Activated CD8-positive, alpha-beta memory T cell treated with anti-CD3 and anti-CD28 coated beads for 48 hours (primary cell): ENCODE measurements around the gene MLEC.

Experiments
- DNase-seq, 3 experiments: peaks; one replicate each; pipeline ENCODE4 v3.0.0-alpha.2; 2020; ENCODE audit warnings: low read depth in 2 of 3, low spot score in 2 of 3

The MLEC gene

GRCh38 chr12:120686690-120687577 is at the start of gene MLEC:
TSS of gene MLEC (plus strand) at chr12:120687149. CDS start at chr12:120687297, 148 bp downstream.
- peak; percentile 96 to 100 (median 98) for DNase-seq

GRCh38 chr12:120639771-120640721 is 46.9 kb upstream of the MLEC start, which contains the start of gene CABP1:
TSS of gene CABP1 (plus strand) at chr12:120640626. CDS start at chr12:120640686, 60 bp downstream.
- DNase-seq: peak; percentile 30 to 44 (median 35)

DNA sequence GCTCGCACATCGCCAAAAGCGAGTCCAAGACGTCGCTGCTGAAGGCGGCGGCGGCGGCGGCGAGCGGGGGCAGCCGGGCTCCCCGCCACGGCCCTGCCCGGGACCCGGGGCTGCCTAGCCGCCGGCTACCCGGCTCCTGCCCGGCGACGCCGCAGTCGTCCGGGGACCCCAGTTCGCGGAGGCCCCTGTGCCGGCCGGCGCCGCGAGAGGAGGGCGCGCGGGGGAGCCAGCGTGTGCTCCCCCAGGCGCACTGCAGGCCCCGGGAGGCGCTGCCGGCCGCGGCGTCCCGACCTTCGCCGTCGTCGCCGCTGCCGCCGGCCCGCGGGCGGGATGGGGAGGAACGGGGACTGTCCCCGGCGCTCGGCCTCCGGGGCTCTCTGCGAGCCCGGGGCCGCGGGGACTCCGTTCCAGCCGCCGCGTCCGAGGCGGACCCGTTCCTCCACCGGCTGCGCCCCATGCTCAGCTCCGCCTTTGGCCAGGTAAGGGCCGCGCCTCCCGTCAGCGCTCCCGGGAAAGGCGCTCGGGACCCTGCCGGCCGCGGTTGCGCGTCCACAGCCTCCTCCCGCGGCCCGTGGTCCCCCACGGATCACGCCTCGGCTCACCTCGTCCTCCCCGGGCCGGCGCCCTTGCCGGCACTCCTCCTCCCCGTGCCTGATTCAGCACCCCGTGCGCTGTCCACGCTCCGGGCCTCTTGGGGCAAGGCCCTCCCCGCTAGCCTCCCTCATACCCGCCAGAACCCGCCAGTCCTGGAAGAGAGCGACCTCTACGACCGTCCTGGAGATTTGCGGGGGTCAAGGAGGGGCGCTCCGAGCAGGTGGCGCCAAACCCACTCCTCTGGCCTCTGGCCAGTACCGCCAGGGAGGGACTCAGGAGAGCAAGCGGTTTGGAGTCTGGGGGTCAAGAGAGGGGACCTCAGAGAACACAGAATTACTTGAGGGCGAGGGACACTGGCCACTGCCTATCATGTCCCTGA is 45.8 kb upstream of the MLEC start:
- DNase-seq: no peak

- no peak for DNase-seq
These were observed 44.8 kb upstream of the MLEC start for GRCh38 chr12:120642121-120642520.

- no peak for DNase-seq
These were observed 44.1 kb upstream of the MLEC start for GRCh38 chr12:120642826-120643225.

- no peak for DNase-seq
These were observed 43.4 kb upstream of the MLEC start for GRCh38 chr12:120643574-120643973.

GRCh38 chr12:120646044-120646443 is 40.9 kb upstream of the MLEC start:
- DNase-seq: no peak

DNA sequence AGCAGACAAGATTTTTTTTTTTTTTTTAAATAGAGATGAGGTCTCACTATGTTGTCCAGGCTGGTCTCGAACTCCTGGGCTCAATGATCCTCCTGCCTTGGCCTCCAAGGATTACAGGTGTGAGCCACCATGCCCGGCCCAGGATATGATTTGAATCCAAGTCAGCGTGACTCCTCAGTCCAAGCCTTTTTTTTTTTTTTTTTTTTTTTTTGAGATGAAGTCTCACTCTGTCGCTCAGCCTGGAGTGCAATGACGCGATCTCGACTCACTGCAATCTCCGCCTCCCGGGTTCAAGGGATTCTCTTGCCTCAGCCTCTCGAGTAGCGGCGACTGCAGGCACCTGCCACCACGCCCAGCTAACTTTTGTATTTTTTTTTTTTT is 39.6 kb upstream of the MLEC start:
- no peak for DNase-seq

DNA sequence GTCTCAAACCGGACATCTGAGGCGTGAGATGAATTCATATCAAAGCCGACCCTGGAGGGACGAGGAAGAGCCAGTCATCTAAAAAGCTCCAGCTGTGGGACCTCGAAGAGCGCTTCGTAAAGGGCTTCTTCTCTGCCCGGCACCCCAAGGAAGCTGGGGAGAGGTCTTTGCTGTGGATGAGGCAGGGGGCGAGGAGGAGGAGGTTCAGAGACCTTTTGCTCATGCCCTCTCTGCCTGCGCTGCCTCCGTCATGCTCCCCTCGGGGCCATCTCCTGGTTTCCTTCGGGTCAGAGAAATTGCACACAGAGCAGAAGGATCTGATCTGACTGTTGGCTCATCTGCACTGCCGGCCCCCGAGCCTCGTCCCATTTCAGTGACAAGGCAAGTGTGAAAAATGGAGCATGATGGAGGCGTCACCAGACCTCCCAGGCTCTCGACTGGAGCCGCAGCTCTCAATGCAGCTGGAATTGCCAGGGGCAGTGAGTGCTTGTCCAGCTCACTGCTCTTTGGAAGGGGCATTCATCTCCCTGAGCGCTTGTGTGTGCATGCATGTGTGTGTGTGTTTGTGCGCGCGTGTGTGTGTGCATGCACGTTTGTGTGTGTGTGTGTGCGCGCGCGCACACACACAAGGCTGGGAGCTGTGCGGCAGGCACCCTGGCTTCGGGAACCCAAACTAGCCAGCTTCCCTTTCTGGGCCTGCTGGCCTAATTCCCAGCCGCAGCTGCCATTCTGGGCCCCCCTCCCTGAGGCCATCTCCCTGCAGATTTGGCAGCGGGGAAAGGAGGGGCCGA is 37.3 kb upstream of the MLEC start:
- no peak for DNase-seq

- no peak for DNase-seq
These were observed 36.7 kb upstream of the MLEC start for GRCh38 chr12:120650233-120650690.

DNA sequence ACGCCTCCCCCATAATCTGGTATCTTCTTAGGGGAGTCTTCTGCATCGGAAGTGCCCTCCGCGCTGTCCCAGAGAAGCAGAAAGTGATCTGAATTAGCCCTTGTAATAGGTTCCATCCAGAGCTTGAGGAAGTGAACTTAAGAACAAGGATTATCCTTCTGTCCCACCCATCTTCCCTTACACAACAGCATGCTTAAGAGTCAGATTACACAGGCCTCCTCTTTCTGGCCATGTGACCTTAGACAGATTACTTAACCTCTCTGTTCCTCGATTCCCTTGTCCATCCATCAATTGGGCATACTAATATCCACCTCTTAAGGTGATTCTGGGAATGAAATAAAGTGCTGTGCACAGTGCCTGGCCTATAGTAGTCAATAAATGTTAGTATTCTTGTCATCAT is 35.1 kb upstream of the MLEC start:
- DNase-seq: no peak

DNA sequence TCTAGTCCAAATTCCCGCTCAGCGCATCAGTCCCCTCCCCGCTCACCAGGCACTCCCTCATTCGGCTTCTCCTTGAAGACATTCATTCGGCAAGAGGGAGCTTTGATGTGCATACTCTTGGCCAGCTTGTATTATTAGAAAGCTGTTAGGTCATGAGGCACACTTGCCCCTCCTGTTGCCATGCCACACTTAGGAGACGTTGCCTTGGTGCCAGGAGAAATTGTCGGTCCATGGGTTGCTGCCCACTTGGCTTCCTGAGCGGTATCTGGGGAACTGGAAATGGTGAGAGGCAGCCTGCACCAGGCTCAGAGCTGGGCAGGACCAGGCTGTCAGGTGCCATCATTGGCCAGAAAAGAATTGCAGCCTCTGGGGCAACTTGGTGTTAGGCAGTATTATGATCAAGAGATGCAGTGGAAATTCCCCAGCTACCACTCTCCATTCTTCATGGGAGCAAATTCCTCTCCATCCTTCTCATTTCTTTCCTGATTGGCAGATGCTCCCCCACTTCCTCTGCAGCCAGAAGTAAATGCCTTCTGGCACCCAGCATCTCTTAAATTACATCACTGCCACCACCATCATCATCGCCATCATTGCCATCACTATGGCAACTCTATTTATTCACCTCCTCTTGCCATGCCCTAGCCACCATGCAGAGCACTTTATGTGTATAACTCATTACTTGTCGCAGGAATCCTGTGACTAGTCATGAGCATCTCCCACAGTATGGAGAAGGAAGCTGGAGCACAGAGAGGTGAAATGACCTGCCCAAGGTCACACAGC is 34.1 kb upstream of the MLEC start:
- no peak for DNase-seq

DNA sequence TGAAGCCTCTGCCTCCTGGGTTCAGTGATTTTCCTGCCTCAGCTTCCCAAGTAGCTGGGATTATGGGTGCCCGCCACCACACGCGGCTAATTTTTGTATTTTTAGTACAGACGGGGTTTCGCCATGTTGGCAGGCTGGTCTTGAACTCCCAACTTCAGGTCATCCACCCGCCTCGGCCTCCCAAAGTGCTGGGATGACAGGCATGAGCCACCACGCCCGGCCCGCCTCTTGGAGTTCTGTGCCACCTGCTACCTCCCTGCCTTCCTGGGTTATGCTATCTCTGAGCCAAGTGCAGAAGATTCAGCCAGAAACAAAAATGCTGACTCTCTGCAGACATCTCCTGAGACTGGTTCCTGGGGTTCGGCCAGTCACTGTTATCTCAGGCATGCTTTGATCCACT is 33.3 kb upstream of the MLEC start:
- DNase-seq: no peak

DNA sequence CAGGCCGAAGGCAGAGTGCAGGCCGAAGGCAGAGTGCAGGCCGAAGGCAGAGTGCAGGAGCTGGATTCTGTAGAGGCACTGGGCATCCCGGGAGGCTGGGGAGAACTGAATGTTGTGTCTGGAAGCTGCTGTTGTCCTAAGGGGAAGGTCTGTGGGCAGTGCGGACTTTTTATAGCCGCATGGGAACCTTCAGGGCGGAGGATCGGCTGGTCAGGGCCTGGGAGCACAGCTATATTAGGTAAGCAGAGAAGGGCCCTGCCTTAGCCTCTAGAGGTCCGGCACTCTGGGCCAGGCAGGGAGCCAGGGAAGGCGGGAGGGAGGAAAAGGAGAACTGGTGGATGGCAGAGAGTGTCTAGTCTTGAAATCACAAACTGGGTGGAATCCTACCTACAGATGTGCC is 32.3 kb upstream of the MLEC start:
- no peak for DNase-seq

GRCh38 chr12:120656008-120656407 is 30.9 kb upstream of the MLEC start:
- no peak for DNase-seq

DNA sequence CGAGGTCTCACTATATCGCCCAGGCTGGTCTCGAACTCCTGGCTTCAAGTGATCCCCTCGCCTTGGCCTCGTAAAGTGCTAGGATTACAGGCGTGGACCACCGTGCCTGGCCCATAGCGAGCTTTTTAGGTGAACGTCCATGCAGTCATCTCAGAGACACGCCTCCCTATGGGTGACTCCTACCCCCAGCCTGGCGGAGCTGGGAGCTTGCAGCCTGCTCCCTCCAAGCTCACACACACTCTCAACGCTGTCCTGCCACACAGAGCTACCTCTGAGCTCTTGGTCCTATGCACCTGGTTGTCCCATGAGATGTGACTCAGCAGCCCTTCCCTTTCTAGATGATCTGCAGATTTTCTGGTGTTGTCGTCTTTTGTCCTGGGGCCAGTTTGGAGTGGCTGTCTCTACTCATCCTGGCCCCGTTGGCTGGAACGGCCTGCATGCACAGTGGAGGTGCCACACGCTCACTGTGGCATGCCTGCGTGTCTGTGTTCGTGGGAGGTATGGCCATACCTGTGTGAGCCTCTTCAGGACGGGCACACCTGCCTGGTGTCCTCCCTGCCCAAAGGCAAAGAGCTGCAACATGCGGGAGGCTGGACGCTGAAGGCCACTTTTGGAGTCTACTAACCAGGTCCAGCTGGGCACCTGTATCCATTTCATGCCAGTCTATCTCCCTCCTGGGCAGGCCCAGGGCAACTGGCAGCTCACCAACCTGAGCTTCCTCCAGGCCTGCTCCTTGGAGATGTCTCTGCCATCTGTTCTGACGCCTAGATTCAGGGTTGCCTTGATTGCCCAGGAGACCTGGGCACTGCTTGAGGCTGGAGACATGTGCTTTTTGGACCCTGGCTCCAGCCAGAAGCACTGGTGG is 28.4 kb upstream of the MLEC start:
- DNase-seq: no peak

DNA sequence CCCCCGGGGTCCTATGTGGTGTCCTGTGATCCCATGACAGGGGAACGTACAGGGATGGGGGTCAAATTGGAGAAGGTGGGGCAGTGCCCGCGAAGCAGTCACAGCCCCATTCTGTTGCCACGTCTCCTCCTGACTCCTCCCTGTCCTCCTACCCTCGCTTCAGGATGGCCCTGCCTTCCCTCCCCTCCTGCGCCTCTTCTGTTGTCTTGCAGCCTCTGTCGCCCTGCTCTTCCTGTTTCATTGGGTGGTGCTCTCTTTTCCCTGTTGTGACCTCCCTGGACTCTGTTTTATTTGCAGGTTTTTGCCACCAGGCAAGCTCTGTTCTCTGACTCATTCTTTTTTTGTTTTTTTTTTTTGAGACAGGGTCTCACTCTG is 27.8 kb upstream of the MLEC start:
- no peak for DNase-seq

- DNase-seq: no peak
These were observed 25.5 kb upstream of the MLEC start for GRCh38 chr12:120661432-120661831.
